ENCODE measurements around the gene C5AR2. TPM values are rescaled to one million over a fixed set of nuclear protein-coding genes. Genes with fewer than 3 reads are reported as not detected.

The C5AR2 gene
- total and polyA plus RNA-seq, 2 donors from 2014 or later = 2.5 to 3.0 TPM

GRCh38 chr19:47351548-47351947 lies 19.6 kb downstream of the C5AR2 start:
- TF ChIP-seq, protein P1, sequence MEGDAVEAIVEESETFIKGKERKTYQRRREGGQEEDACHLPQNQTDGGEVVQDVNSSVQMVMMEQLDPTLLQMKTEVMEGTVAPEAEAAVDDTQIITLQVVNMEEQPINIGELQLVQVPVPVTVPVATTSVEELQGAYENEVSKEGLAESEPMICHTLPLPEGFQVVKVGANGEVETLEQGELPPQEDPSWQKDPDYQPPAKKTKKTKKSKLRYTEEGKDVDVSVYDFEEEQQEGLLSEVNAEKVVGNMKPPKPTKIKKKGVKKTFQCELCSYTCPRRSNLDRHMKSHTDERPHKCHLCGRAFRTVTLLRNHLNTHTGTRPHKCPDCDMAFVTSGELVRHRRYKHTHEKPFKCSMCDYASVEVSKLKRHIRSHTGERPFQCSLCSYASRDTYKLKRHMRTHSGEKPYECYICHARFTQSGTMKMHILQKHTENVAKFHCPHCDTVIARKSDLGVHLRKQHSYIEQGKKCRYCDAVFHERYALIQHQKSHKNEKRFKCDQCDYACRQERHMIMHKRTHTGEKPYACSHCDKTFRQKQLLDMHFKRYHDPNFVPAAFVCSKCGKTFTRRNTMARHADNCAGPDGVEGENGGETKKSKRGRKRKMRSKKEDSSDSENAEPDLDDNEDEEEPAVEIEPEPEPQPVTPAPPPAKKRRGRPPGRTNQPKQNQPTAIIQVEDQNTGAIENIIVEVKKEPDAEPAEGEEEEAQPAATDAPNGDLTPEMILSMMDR (IDR thresholded peaks at IDR 0.05; ENCODE audit: borderline replicate concordance, extremely low read depth, insufficient read depth) = no peak
- FAIRE-seq (no peak), DNase-seq (peak in 1 of 5 donors; percentile 8)
- Histone ChIP-seq H3K9me3 (ENCODE audit: control insufficient read depth in 2 of 3, insufficient read depth in 1 of 3, low read length in 3 of 3) (no peaks in the 10 kb centered on the region), H3K4me1 (ENCODE audit: control insufficient read depth in 2 of 3, insufficient read depth in 2 of 3, low read depth in 1 of 3, low read length in 3 of 3) (peaks cover 0 to 9% (median 0%) of the 10 kb centered on the region in 3 donors), H3K36me3 (ENCODE audit: control insufficient read depth in 2 of 3, insufficient read depth in 3 of 3, low read length in 3 of 3) (peaks cover 5 to 12% (median 10%) of the 10 kb centered on the region in 3 donors), H3K27ac (ENCODE audit: low read depth in 2 of 2, low read length in 2 of 2) (no peak overlapping the region), H3K4me3 (ENCODE audit: low read length in 3 of 3) (no peak overlapping the region), H3K27me3 (ENCODE audit: control insufficient read depth, insufficient read depth, low read length) (no peaks in the 10 kb centered on the region), H3K9ac (ENCODE audit: low read length in 3 of 3) (no peak overlapping the region)
- intact Hi-C loops (cut with DNase I) = no loop called here

GRCh38 chr19:47352095-47352494 lies 20.1 kb downstream of the C5AR2 start:
- Histone ChIP-seq H3K27ac (ENCODE audit: low read depth in 2 of 2, low read length in 2 of 2) (no peak overlapping the region), H3K36me3 (ENCODE audit: control insufficient read depth in 2 of 3, insufficient read depth in 3 of 3, low read length in 3 of 3) (peaks cover 5 to 14% (median 14%) of the 10 kb centered on the region in 3 donors), H3K9me3 (ENCODE audit: control insufficient read depth in 2 of 3, insufficient read depth in 1 of 3, low read length in 3 of 3) (no peaks in the 10 kb centered on the region), H3K4me3 (ENCODE audit: low read length in 3 of 3) (no peak overlapping the region), H3K27me3 (ENCODE audit: control insufficient read depth, insufficient read depth, low read length) (no peaks in the 10 kb centered on the region), H3K4me1 (ENCODE audit: control insufficient read depth in 2 of 3, insufficient read depth in 2 of 3, low read depth in 1 of 3, low read length in 3 of 3) (peaks cover 0 to 9% (median 0%) of the 10 kb centered on the region in 3 donors), H3K9ac (ENCODE audit: low read length in 3 of 3) (no peak overlapping the region)
- intact Hi-C loops (cut with DNase I) = no loop called here
- no peak for FAIRE-seq
- TF ChIP-seq, protein P1 (IDR thresholded peaks at IDR 0.05; ENCODE audit: borderline replicate concordance, extremely low read depth, insufficient read depth) = no peak
- DNase-seq = no peak

GRCh38 chr19:47353307-47353712 lies 21.3 kb downstream of the C5AR2 start:
- no peaks in the 10 kb centered on the region for H3K9me3 ChIP-seq (ENCODE audit: control insufficient read depth in 2 of 3, insufficient read depth in 1 of 3, low read length in 3 of 3)
- DNase-seq = no peak
- H3K36me3 ChIP-seq (ENCODE audit: control insufficient read depth in 2 of 3, insufficient read depth in 3 of 3, low read length in 3 of 3) = peaks cover 8 to 26% (median 24%) of the 10 kb centered on the region in 3 donors
- FAIRE-seq = no peak
- intact Hi-C loops (cut with DNase I) = no loop called here
- no peak overlapping the region for H3K9ac ChIP-seq (ENCODE audit: low read length in 3 of 3)
- no peak overlapping the region for H3K27ac ChIP-seq (ENCODE audit: low read depth in 2 of 2, low read length in 2 of 2)
- H3K27me3 ChIP-seq (ENCODE audit: control insufficient read depth, insufficient read depth, low read length) = no peaks in the 10 kb centered on the region
- TF ChIP-seq, protein P1 (IDR thresholded peaks at IDR 0.05; ENCODE audit: borderline replicate concordance, extremely low read depth, insufficient read depth) = no peak
- H3K4me3 ChIP-seq (ENCODE audit: low read length in 3 of 3) = no peak overlapping the region
- H3K4me1 ChIP-seq (ENCODE audit: control insufficient read depth in 2 of 3, insufficient read depth in 2 of 3, low read depth in 1 of 3, low read length in 3 of 3) = peaks cover 0 to 9% (median 0%) of the 10 kb centered on the region in 3 donors

DNA sequence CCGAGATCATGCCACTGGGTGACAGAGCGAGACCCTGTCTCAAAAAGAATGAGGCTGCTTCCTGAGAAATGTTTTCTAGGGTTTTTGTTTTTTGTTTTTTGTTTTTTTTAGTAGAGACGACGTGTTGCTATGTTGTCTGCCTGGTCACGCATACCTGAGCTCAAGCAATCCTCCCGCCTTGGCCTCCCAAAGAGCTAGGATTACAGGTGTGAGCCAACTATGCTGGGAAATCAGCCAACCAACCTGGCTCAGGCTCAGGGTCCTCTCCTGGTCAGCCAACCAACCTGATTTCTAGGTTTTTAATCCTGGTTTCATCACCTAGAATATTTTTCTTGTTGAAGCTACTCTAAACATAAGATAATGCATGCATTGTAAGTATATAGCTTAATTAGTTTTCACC lies 24.9 kb downstream of the C5AR2 start:
- H3K27me3 ChIP-seq (ENCODE audit: control insufficient read depth, insufficient read depth, low read length) = no peaks in the 10 kb centered on the region
- intact Hi-C loops (cut with DNase I) = no loop called here
- H3K4me3 ChIP-seq (ENCODE audit: low read length in 3 of 3) = no peak overlapping the region
- no peak for FAIRE-seq
- H3K9me3 ChIP-seq (ENCODE audit: control insufficient read depth in 2 of 3, insufficient read depth in 1 of 3, low read length in 3 of 3) = no peaks in the 10 kb centered on the region
- TF ChIP-seq, protein P1 (IDR thresholded peaks at IDR 0.05; ENCODE audit: borderline replicate concordance, extremely low read depth, insufficient read depth) = no peak
- no peak for DNase-seq
- H3K4me1 ChIP-seq (ENCODE audit: control insufficient read depth in 2 of 3, insufficient read depth in 2 of 3, low read depth in 1 of 3, low read length in 3 of 3) = peaks cover 0 to 1% (median 0%) of the 10 kb centered on the region in 3 donors
- H3K36me3 ChIP-seq (ENCODE audit: control insufficient read depth in 2 of 3, insufficient read depth in 3 of 3, low read length in 3 of 3) = peaks cover 9 to 50% (median 36%) of the 10 kb centered on the region in 3 donors
- H3K9ac ChIP-seq (ENCODE audit: low read length in 3 of 3) = no peak overlapping the region
- H3K27ac ChIP-seq (ENCODE audit: low read depth in 2 of 2, low read length in 2 of 2) = no peak overlapping the region

All from kidney (tissue), 14 donors.